ENCODE data around the gene PKP4.

DNA sequence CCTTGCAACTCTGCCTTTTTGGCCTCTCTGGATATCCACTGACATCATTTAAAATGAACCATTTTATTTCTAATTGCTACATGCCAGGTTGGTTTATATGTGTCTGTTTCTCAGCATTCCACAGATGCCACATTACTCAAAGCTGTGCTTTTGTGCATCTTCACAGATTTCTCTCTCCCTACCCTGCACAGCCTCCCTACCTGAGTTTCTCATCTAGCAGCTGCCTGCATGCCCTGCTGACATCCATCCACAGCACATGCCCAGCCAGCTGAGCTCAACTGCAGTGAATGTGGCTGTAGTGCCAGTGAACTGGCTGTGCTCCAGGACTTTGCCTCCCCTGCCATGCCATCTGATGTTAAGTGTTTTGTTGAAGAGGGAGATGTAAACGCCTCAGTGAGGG lies 44.5 kb downstream of the PKP4 start:
- TF ChIP-seq, protein P1, sequence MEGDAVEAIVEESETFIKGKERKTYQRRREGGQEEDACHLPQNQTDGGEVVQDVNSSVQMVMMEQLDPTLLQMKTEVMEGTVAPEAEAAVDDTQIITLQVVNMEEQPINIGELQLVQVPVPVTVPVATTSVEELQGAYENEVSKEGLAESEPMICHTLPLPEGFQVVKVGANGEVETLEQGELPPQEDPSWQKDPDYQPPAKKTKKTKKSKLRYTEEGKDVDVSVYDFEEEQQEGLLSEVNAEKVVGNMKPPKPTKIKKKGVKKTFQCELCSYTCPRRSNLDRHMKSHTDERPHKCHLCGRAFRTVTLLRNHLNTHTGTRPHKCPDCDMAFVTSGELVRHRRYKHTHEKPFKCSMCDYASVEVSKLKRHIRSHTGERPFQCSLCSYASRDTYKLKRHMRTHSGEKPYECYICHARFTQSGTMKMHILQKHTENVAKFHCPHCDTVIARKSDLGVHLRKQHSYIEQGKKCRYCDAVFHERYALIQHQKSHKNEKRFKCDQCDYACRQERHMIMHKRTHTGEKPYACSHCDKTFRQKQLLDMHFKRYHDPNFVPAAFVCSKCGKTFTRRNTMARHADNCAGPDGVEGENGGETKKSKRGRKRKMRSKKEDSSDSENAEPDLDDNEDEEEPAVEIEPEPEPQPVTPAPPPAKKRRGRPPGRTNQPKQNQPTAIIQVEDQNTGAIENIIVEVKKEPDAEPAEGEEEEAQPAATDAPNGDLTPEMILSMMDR (conservative IDR thresholded peaks at IDR 0.05): no peak
- no peak for TF ChIP-seq ZFX (IDR thresholded peaks at IDR 0.05)
